Keratinocyte (primary cell): Measurements from ENCODE around the gene SPINT1.

ENCODE experiments used
- CTCF ChIP-seq, 3 experiments: IDR thresholded peaks in 1 of 3; conservative IDR thresholded peaks in 1 of 3; optimal IDR thresholded peaks in 1 of 3; 2 replicates in 2 of 3; 3 replicates in 1 of 3; pipeline versions ENCODE3 to v1.5.1; 2011; ENCODE audit warnings: low read length in 3 of 3, mild to moderate bottlenecking in 3 of 3, moderate library complexity in 2 of 3, control low read depth in 1 of 3, inconsistent platforms in 1 of 3; ENCODE audit not compliant: insufficient read depth in 2 of 3; ENCODE audit errors: extremely low read depth in 1 of 3
- EZH2 ChIP-seq: IDR thresholded peaks from one replicate; pipeline ENCODE4 v1.6.1; 2012; ENCODE audit warnings: inconsistent platforms, mild to moderate bottlenecking, low read length, moderate library complexity

- TF ChIP-seq CTCF (optimal IDR thresholded peaks at IDR 0.05 in 1 of 3, IDR thresholded peaks at IDR 0.05 in 1 of 3, conservative IDR thresholded peaks at IDR 0.05 in 1 of 3; ENCODE audit: extremely low read depth in 1 of 3, insufficient read depth in 2 of 3, low read length in 3 of 3) (no peak), EZH2 (no peak)
Observed at GRCh38 chr15:40878785-40879184, 34.9 kb downstream of the SPINT1 start.
